Measurements from ENCODE around the gene CDC25C. TPM values are rescaled to one million over a fixed set of nuclear protein-coding genes. Genes with fewer than 3 reads are reported as not detected.
"Not testable (repeated sequence)": the region's sequence is repeated elsewhere in the genome, so short reads cannot be mapped to it uniquely, and the experiment has no call there.

CDC25C gene
- total RNA-seq, 1 experiment from 2014 or later, result 14.7 TPM

DNA sequence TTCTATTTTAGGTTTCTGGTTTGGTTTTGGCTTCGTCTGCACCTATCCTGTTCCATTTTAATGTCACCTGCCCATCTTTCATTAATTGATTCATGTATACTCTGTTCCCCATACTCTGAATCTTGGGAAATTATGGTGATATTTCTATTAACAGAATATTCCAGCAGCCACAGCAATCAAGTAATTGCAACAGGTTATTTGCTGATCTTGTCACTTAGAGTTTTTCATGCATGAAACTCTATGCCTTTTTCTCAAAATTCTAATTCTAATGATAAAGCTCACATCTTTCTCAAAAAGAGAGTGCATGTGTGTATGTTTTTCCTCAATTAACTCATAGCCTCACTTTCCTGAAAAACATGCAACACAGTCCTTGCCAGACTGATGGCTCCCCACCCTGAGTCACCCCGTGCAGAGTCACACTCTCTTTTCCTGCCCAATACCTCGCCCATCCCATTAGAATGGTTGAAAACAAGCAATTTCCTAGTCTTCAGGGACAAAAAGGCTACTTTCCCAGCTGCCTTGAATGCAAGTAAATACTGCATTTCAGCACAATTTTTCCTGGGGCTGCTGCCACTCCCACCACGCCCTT lies 72.8 kb downstream of the CDC25C start:
- no peak for DNase-seq
- ChIA-PET CTCF (no interaction called here), POLR2A (ENCODE audit: unreplicated experiment) (no interaction called here)
- Histone ChIP-seq H3K9me2 (replicated peaks; ENCODE audit: low read length) (no peaks in the 10 kb centered on the region), H3K27me3 (ENCODE audit: low read length) (no peaks in the 10 kb centered on the region), H3K79me2 (ENCODE audit: low read length) (no peaks in the 10 kb centered on the region), H3K36me3 (ENCODE audit: low read depth, low read length) (no peaks in the 10 kb centered on the region), H4K20me1 (ENCODE audit: low read length) (no peaks in the 10 kb centered on the region), H3F3A (ENCODE audit: low read length, unreplicated experiment) (no peaks in the 10 kb centered on the region), H3K9ac (ENCODE audit: low read length) (no peak overlapping the region), H3K27ac (ENCODE audit: low read length) (no peak overlapping the region), H3K4me2 (ENCODE audit: low read length) (no peak overlapping the region), H2AFZ (ENCODE audit: low read length) (no peak overlapping the region), H3K4me1 (ENCODE audit: insufficient read depth, low read length) (no peaks in the 10 kb centered on the region), H3K9me3 (ENCODE audit: low read length) (no peaks in the 10 kb centered on the region), H3K4me3 (ENCODE audit: low read length) (no peak overlapping the region)
- intact Hi-C loops (cut with micrococcal nuclease), result no loop called here
- TF ChIP-seq EZH2 (IDR thresholded peaks at IDR 0.05; ENCODE audit: low read length, unreplicated experiment), result no peak
- TF ChIP-seq, protein P1, sequence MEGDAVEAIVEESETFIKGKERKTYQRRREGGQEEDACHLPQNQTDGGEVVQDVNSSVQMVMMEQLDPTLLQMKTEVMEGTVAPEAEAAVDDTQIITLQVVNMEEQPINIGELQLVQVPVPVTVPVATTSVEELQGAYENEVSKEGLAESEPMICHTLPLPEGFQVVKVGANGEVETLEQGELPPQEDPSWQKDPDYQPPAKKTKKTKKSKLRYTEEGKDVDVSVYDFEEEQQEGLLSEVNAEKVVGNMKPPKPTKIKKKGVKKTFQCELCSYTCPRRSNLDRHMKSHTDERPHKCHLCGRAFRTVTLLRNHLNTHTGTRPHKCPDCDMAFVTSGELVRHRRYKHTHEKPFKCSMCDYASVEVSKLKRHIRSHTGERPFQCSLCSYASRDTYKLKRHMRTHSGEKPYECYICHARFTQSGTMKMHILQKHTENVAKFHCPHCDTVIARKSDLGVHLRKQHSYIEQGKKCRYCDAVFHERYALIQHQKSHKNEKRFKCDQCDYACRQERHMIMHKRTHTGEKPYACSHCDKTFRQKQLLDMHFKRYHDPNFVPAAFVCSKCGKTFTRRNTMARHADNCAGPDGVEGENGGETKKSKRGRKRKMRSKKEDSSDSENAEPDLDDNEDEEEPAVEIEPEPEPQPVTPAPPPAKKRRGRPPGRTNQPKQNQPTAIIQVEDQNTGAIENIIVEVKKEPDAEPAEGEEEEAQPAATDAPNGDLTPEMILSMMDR (conservative IDR thresholded peaks at IDR 0.05; ENCODE audit: low read depth, low read length), result no peak
- TF ChIP-seq EZH2phosphoT487 (IDR thresholded peaks at IDR 0.05; ENCODE audit: borderline replicate concordance, low read length), result no peak
- no TSS peak for BruUV-seq (replicated peaks)
- no peak for ATAC-seq

DNA sequence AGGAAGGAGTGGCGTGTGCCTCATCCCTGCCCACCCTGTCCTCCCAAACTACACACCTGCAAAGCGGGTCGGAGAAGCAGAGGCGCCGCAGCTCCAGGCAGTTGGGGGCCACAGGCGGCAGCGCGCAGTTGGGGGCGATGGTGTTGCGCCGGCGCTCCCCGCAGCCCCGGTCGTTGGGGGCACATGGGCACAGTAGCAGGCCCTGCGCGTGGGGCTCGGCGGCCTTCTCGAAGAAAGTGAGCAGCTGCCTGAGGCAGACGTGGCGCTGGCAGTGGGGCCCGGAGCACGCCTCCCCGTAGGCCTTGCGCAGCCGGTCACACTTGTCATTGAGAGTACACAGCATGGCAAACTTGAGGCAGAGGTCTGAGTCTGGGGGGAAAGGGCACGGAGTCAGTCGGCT lies 74.0 kb downstream of the CDC25C start:
- H3K27ac ChIP-seq (ENCODE audit: low read length), result no peak overlapping the region
- H2AFZ ChIP-seq (ENCODE audit: low read length), result no peak overlapping the region
- intact Hi-C loops (cut with micrococcal nuclease), result no loop called here
- H3K9ac ChIP-seq (ENCODE audit: low read length), result no peak overlapping the region
- no peaks in the 10 kb centered on the region for H3K79me2 ChIP-seq (ENCODE audit: low read length)
- H3K4me3 ChIP-seq (ENCODE audit: low read length), result no peak overlapping the region
- H3K9me3 ChIP-seq (ENCODE audit: low read length), result no peaks in the 10 kb centered on the region
- ATAC-seq (no peak), DNase-seq (no peak)
- no peak for TF ChIP-seq EZH2phosphoT487 (IDR thresholded peaks at IDR 0.05; ENCODE audit: borderline replicate concordance, low read length)
- TF ChIP-seq EZH2 (IDR thresholded peaks at IDR 0.05; ENCODE audit: low read length, unreplicated experiment), result no peak
- TF ChIP-seq, protein P1 (conservative IDR thresholded peaks at IDR 0.05; ENCODE audit: low read depth, low read length), result no peak
- CTCF ChIA-PET, result no interaction called here
- no peaks in the 10 kb centered on the region for H3K27me3 ChIP-seq (ENCODE audit: low read length)
- no peaks in the 10 kb centered on the region for H3K9me2 ChIP-seq (replicated peaks; ENCODE audit: low read length)
- no peak overlapping the region for H3K4me2 ChIP-seq (ENCODE audit: low read length)
- no TSS peak for BruUV-seq (replicated peaks)
- H3K36me3 ChIP-seq (ENCODE audit: low read depth, low read length), result no peaks in the 10 kb centered on the region
- no peaks in the 10 kb centered on the region for H4K20me1 ChIP-seq (ENCODE audit: low read length)
- no peaks in the 10 kb centered on the region for H3F3A ChIP-seq (ENCODE audit: low read length, unreplicated experiment)
- POLR2A ChIA-PET (ENCODE audit: unreplicated experiment), result no interaction called here
- H3K4me1 ChIP-seq (ENCODE audit: insufficient read depth, low read length), result no peaks in the 10 kb centered on the region

DNA sequence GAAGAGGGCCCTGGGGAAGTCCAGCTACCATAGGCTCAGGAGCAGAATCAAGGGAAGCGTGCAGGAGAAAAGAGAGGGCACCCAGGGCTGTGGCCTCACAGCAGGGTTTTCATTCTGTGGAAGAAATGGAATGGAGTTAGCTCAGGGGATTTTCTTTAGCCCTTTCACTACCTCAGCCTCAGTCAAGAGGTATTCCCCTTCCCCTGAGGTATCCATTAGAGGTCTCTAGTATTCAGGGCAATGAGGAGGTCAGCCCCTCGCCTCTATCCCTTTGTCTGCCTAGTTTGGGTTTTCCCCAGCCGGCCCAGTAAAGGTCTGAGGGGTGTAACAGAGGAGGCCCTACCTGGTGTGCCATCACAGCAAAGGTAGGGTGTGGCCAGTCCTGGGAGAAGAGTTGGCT lies 78.7 kb downstream of the CDC25C start:
- H3K79me2 ChIP-seq (ENCODE audit: low read length), result no peaks in the 10 kb centered on the region
- DNase-seq (no peak), ATAC-seq (no peak)
- H3K9me3 ChIP-seq (ENCODE audit: low read length), result no peaks in the 10 kb centered on the region
- ChIA-PET CTCF (no interaction called here), POLR2A (ENCODE audit: unreplicated experiment) (no interaction called here)
- no peaks in the 10 kb centered on the region for H3K9me2 ChIP-seq (replicated peaks; ENCODE audit: low read length)
- H3K27me3 ChIP-seq (ENCODE audit: low read length), result no peaks in the 10 kb centered on the region
- no peaks in the 10 kb centered on the region for H3K36me3 ChIP-seq (ENCODE audit: low read depth, low read length)
- no peak overlapping the region for H2AFZ ChIP-seq (ENCODE audit: low read length)
- no peaks in the 10 kb centered on the region for H3K4me1 ChIP-seq (ENCODE audit: insufficient read depth, low read length)
- no peak overlapping the region for H3K4me2 ChIP-seq (ENCODE audit: low read length)
- H4K20me1 ChIP-seq (ENCODE audit: low read length), result no peaks in the 10 kb centered on the region
- TF ChIP-seq, protein P1 (conservative IDR thresholded peaks at IDR 0.05; ENCODE audit: low read depth, low read length), result no peak
- no peak for TF ChIP-seq EZH2 (IDR thresholded peaks at IDR 0.05; ENCODE audit: low read length, unreplicated experiment)
- TF ChIP-seq EZH2phosphoT487 (IDR thresholded peaks at IDR 0.05; ENCODE audit: borderline replicate concordance, low read length), result no peak
- H3K9ac ChIP-seq (ENCODE audit: low read length), result no peak overlapping the region
- H3F3A ChIP-seq (ENCODE audit: low read length, unreplicated experiment), result no peaks in the 10 kb centered on the region
- no TSS peak for BruUV-seq (replicated peaks)
- H3K27ac ChIP-seq (ENCODE audit: low read length), result no peak overlapping the region
- H3K4me3 ChIP-seq (ENCODE audit: low read length), result no peak overlapping the region
- intact Hi-C loops (cut with micrococcal nuclease), result no loop called here

DNA sequence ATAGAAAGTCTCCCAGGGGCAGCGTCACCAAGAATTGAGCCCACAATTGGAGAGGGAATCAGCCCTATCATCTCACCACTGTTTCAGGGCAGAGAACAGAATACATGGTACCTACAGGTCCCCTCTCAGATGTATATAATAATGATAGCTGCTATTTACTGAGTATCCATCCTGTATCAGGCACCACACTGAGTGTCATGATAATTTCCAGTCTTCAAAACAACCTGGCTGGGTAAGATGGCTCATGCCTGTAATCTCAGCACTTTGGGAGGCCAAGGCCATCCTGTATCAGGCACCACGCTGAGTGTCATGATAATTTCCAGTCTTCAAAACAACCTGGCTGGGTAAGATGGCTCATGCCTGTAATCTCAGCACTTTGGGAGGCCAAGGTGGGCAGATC lies 83.8 kb downstream of the CDC25C start:
- H3K4me1 ChIP-seq (ENCODE audit: insufficient read depth, low read length); DNase-seq; H3K9me3 ChIP-seq (ENCODE audit: low read length); CTCF ChIA-PET; H3K27me3 ChIP-seq (ENCODE audit: low read length); H4K20me1 ChIP-seq (ENCODE audit: low read length); H3K4me3 ChIP-seq (ENCODE audit: low read length); BruUV-seq (replicated peaks); H3K36me3 ChIP-seq (ENCODE audit: low read depth, low read length); H3K4me2 ChIP-seq (ENCODE audit: low read length); intact Hi-C loops (cut with micrococcal nuclease); H3K27ac ChIP-seq (ENCODE audit: low read length); H3K9me2 ChIP-seq (replicated peaks; ENCODE audit: low read length); H2AFZ ChIP-seq (ENCODE audit: low read length); H3F3A ChIP-seq (ENCODE audit: low read length, unreplicated experiment); H3K9ac ChIP-seq (ENCODE audit: low read length); ATAC-seq; H3K79me2 ChIP-seq (ENCODE audit: low read length); POLR2A ChIA-PET (ENCODE audit: unreplicated experiment): not testable (repeated sequence)

All from PC-3 (cell line).